HG02970 (cell line): Measurements from ENCODE around the gene ZNF777.
"Not testable (repeated sequence)": the region's sequence is repeated elsewhere in the genome, so short reads cannot be mapped to it uniquely, and the experiment has no call there.

Experiments
- ATAC-seq: cut with Tn5 transposase; IDR thresholded peaks from one replicate; pipeline ENCODE4 v1.9.1; 2021; ENCODE audit warnings: mild to moderate bottlenecking, moderate library complexity, moderate number of reproducible peaks; ENCODE audit not compliant: unreplicated experiment, low FRiP score

ZNF777 gene

GRCh38 chr7:149422162-149422913 lies 38.5 kb downstream of the ZNF777 start:
- ATAC-seq, result peak; percentile 96

GRCh38 chr7:149420006-149420405 lies 40.9 kb downstream of the ZNF777 start:
- ATAC-seq, result no peak

GRCh38 chr7:149415391-149416071 lies 45.3 kb downstream of the ZNF777 start:
- ATAC-seq, result no peak

GRCh38 chr7:149414745-149415390 lies 46.0 kb downstream of the ZNF777 start:
- ATAC-seq, result no peak

GRCh38 chr7:149414171-149414570 lies 46.7 kb downstream of the ZNF777 start:
- ATAC-seq, result no peak

- not testable (repeated sequence) for ATAC-seq
Measured at GRCh38 chr7:149413083-149413482, 47.8 kb downstream of the ZNF777 start.

GRCh38 chr7:149409895-149410294 lies 51.0 kb downstream of the ZNF777 start:
- no peak for ATAC-seq

GRCh38 chr7:149404825-149405224 lies 56.0 kb downstream of the ZNF777 start:
- no peak for ATAC-seq

GRCh38 chr7:149404396-149404795 lies 56.5 kb downstream of the ZNF777 start:
- ATAC-seq, result no peak

- ATAC-seq, result no peak
Measured at GRCh38 chr7:149398195-149398820, 62.6 kb downstream of the ZNF777 start.

- no peak for ATAC-seq
Measured at GRCh38 chr7:149397470-149398043, 63.3 kb downstream of the ZNF777 start.

GRCh38 chr7:149388550-149389335 lies 72.1 kb downstream of the ZNF777 start:
- ATAC-seq, result not testable (repeated sequence)

GRCh38 chr7:149386514-149386913 lies 74.3 kb downstream of the ZNF777 start:
- ATAC-seq, result not testable (repeated sequence)

- no peak for ATAC-seq
Measured at GRCh38 chr7:149385195-149385950, 75.5 kb downstream of the ZNF777 start.
